NCI-H2196 treated with DMSO at 0.1 percent for 48 hours (cell line): Measurements from ENCODE around the gene FGFBP3.

Experiments
- DNase-seq: peaks from one replicate; lab custom pipeline; 2025; ENCODE audit not compliant: unreplicated experiment; lab: John Stamatoyannopoulos, UW

Gene FGFBP3, protein sequence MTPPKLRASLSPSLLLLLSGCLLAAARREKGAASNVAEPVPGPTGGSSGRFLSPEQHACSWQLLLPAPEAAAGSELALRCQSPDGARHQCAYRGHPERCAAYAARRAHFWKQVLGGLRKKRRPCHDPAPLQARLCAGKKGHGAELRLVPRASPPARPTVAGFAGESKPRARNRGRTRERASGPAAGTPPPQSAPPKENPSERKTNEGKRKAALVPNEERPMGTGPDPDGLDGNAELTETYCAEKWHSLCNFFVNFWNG

DNA sequence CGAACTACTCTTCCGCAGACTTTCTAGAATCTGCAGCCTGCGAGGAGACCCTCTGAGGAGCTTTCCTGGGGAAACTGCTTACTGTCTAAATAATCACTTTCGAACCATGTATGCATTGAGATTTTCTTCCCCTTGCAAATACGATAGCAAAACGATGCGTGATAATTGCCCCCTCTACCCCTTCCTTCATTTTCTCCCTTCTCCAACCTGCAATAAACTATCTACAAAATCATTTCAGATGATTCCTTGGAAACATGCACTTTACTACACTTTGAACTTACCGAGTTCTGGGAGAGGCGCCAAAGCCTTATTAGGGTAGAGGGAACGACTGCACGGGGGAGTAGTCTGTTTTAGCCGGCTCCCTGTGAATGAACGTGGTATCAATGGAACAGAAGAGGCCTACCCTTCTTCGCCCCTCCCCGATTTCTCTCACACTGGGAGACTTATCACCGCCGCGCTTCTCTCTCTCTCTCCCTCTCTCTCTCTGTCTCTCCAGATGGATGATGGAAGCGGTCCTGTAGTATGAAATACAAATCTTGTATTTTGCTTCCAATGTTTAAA, at the start of gene FGFBP3:
Gene FGFBP3 (minus strand): TSS at position 370 of the 561 bp plus-strand sequence. CDS start 517 bp downstream, outside the sequence.
- DNase-seq: no peak

DNA sequence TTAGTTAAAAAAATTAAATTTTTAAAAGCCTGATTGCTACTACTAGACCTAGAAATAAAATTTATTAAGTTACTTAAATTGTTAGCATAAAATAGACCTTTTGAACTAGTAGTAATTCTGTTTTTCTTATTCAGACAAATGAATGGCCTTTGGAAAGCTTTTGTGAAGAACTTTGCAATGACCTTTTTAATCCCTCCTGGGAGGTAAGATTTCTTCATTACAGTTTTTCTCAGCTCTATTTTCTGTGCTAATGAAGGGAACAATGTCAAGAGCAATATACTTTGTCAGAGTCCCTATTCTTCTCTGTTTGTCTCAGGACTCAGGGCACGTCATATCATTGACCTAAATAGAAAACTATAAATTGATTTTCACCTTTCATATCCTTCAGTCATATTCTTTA, 47.8 kb upstream of the FGFBP3 start:
- DNase-seq: no peak

DNA sequence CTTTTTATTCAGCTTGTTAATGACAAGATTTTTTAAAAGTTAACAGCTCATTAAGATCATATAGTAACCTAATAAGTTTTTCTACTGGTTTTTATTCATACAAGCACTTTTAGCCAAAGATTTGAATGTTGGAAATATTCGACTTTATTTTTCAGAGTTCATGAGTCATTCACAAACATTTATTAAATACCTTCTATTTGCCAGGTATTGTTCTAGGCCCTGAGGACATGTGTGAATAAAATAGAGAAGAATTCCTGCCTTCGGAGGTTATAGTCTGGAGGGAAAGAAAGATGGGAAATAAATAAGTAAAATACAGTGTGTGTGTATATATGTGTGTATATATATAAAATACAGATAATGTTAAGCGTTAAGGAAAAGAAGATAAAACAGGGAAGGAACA, 45.8 kb upstream of the FGFBP3 start:
- no peak for DNase-seq

DNA sequence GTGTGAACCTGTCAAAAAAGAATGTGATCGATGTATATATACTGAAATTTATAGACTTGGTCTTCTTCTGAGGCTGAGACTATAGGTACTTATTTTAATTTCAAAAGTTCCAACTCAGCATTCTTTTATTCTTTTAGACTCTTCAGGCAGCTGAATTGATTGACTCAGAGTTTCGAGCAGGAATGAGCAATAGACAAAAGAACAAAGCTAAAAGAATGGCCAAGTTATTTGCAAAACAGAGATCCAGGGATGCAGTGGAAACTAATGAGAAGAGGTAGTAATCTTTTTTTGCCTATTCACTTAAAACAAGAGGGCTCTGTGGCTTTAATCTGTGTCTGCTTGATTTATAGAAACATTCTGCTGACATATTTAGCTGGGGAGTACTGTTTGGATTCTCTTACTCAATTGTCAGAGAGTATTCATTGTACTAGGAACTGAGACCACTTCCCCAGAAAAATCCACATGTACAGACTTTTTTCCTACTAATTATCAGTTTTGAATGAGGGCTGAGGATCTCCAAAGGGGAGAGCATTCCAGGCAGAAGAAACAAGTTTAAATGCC, 44.4 kb upstream of the FGFBP3 start:
- DNase-seq: no peak

- no peak for DNase-seq
Measured at GRCh38 chr10:91944880-91945630, 35.8 kb upstream of the FGFBP3 start.

DNA sequence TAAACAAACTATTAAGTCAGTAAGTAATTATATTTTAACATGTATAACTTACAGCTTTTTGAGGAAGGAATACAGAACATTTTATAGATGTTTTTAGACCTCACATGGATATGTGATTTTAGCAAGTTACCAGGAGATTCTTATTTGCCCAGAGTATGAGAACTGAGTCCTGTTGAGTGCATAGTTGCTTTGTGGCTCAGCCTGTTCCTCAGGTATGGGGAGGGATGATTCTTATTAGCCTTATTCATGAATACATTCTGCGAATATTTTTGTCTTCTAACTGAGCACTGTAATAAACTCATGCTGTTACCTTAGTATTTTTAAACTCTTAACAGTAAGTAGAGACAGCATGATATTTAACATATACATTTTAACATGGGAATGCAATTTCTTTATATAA, 32.1 kb upstream of the FGFBP3 start:
- DNase-seq: no peak

DNA sequence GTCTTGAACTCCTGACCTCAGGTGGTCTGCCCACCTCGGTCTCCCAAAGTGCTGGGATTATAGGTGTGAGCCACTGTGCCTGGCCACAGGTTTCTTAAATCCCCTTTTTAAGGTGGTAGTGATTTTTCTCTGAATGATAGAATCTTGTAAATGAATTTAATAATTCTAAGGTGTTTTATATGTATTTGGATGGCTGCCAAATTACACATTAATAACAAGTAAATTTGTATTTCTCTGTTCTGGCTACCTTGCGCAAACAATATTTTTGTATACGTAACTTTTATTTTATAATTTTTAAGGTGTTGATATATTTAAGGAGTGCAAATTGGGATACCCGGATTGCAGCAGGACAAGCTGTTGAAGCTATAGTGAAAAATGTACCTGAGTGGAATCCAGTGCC, 30.4 kb upstream of the FGFBP3 start:
- DNase-seq: no peak

- no peak for DNase-seq
Measured at GRCh38 chr10:91935886-91936285, 26.6 kb upstream of the FGFBP3 start.

GRCh38 chr10:91932737-91933136, 23.5 kb upstream of the FGFBP3 start:
- no peak for DNase-seq

- no peak for DNase-seq
Measured at GRCh38 chr10:91931526-91932190, 22.4 kb upstream of the FGFBP3 start.

DNA sequence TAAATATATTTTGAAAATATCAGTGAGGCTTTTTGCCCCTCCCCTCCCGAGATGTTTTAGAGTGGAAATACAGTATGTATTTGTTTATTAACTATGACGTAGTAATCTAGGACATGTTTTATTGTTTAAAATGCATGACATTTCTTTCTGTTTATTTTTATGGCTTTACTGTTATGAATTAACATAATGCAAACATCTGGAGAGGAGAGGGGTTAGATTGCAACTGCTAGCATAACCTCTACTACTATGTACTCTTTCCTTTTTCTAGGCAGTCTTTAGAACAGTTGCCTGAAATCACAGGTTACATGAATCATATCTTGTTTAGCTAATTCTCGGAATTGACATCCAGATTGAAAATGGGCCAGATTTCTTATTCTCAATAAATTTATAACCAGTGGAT, 21.7 kb upstream of the FGFBP3 start:
- DNase-seq: no peak

DNA sequence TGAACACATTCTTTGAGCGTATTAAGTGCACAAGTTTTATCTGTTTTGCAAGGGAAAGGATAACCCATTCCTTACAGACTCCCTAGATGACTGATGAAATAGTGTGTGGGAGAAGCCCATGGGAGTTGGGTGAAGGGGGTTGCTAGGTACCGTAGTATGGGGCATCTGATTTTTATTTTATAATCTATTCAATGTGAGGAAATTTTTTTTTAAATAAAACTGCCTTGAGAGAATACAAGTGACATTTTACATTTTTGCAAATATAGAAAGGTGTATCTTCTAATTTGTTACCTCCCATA, 15.7 kb upstream of the FGFBP3 start:
- no peak for DNase-seq

- no peak for DNase-seq
Measured at GRCh38 chr10:91924212-91925021, 15.1 kb upstream of the FGFBP3 start.

DNA sequence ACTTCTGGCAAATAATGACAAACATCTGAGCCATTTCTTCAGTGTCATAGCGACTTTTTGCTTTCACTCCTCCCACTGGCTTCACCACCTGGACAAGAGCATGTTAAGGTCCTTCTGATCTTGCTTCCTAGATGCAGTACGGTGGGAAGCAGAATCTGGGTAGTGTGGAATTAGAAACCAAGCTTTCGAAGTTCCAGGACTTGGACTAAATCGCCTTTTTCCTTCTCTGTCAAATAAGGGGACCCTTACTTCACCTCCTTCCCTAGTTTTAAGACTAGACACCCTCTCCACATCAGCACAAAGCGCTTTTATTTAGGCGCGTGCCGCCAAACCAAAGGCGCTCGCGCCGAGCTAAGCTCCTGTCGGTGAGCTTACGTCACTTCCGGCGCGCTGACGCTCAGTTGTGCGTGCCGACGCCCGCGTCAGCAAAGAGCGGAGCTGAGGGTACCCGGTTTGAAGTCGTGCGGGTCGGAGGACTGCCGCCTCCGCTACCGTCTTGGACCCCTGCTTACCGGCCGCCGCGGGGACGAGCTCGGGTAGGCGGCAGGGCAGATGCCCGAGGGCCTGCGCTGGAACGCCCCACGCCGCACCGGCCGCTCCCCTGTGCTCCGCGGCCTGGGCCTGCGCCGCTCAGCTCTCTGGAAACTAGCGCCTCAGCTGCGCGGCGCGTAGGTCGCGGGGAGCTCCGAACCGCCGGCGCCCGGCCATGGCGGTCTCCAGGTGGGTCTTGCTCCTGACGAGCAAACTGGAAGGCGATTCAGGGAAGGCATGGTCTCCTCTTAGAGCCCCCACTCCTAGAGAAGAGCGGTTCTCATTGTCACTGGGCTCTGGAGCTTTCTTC, 14.3 kb upstream of the FGFBP3 start, which contains the start of gene BTAF1:
Gene BTAF1 (plus strand): TSS at position 400 of the 841 bp plus-strand sequence. CDS start 307 bp downstream, at position 707.
- DNase-seq: peak; percentile 31

DNA sequence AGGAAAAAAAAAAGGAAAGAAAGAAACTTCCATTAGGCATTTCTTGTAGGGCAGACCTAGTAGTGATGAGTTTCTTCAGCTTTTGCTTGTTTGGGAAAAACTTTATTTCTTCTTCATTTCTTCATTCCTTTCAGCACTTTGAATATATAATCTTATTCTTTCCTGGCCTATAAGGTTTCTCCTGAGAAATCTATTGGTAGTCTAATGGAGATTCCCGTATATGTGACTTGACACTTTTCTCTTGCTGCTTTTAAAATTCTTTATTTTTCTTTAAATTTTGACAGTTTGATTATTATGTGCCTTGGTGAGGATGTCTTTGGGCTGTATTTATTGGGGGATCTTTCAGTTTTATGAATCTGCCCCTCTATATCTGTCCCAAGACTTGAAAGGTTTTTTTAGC, 10.4 kb upstream of the FGFBP3 start:
- DNase-seq: no peak

DNA sequence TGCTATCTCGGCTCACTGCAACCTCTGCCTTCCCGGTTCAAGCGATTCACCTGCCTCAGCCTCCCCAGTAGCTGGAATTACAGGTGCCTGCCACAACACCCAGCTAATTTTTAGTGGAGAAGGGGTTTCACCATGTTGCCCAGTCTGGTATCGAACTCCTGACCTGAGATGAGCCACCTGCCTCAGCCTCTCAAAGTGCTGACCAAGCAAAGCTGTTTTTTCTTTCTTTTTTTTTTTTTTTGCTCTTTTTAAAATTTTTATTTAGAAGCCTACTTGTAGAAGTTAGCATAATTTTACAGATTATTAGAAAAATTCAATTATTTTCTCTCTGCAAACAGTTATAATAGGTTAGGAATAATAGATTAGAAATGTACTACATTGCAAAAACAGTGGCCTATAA, 1.2 kb upstream of the FGFBP3 start:
- DNase-seq: no peak

DNA sequence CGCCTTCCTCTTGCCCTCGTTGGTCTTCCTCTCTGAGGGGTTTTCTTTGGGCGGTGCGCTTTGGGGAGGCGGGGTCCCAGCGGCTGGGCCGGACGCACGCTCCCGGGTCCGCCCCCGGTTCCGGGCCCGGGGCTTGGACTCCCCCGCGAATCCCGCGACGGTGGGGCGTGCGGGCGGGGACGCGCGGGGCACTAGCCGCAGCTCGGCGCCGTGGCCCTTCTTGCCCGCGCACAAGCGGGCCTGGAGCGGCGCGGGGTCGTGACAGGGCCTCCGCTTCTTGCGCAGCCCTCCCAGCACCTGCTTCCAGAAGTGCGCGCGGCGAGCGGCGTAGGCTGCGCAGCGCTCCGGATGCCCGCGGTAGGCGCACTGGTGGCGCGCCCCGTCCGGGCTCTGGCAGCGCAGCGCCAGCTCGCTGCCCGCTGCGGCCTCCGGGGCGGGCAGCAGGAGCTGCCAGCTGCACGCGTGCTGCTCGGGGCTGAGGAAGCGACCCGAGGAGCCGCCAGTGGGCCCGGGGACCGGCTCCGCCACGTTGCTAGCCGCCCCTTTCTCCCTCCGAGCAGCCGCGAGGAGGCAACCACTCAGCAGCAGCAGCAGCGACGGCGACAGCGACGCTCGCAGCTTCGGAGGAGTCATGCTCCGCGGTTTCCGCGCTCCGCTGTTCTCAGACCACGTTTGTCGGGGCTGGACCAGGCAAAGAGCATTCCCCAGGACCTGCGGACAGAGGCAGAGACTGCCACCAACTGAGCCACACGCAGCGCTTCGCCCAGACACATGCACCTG, 759 bp downstream of the FGFBP3 start:
- DNase-seq: peak; percentile 18

GRCh38 chr10:91907914-91908336, 1.4 kb downstream of the FGFBP3 start:
- DNase-seq: no peak

- no peak for DNase-seq
Measured at GRCh38 chr10:91907033-91907594, 2.2 kb downstream of the FGFBP3 start.
